Amniotic epithelial cell (primary cell): ENCODE measurements around the gene WDR36.
"Not testable (repeated sequence)": the region's sequence is repeated elsewhere in the genome, so short reads cannot be mapped to it uniquely, and the experiment has no call there.

ENCODE experiments used
- DNase-seq: peaks from one replicate; pipeline ENCODE4 v3.0.0-alpha.2; 2010; ENCODE audit warnings: low read depth

WDR36 gene

DNA sequence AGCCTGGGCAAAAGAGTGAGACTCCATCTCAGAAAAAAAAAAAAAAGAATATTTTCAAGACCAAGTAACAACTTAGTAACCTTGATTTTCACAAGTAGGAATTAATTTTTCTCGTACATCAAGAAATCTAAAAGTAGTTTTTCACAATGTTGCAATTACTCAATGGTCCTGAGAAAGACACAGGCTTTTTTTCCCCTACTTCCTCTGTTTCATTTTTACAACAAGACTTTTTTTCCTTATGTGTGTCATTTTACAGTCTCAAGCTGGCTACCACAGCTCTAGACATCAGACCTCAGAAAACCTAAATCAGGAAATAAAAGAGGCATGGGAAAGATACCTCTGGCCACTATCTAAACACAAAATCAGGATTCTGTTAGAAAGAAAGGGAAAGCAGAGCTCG lies 45.9 kb downstream of the WDR36 start:
- DNase-seq, result no peak

DNA sequence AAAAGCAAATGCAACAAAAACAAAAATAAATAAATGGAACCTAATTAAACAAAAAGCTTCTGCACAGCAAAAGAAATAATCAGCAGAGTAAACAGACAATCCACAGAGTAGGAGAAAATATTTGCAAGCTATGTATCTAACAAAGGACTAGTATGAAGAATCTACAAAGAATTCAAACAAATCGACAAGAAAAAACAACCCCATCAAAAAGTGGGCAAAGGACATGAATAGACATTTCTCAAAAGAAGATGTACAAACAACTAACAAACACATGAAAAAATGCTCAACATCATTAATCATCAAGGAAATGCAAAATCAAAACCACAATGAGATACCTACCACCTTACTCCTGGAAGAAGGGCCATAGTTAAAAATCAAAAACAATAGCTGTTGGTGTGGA lies 49.3 kb downstream of the WDR36 start:
- not testable (repeated sequence) for DNase-seq

DNA sequence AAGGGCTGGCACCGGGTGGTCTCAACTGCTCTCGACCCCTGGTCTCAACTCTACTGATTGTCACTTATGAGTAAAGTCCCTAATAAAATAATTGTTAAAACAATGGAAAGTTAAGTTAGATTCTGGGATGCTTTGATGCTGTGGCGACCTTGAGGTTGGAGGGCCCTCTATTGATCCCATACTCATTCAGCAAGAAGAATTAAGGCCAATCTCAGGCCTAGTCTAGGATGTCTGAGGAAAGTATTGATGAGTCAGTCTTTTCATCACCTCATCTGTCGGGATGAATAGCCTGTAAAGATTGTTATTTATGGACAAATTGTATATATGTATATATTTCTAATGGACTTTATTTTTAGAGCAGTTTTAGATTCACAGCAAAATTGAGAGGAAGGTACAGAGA lies 50.8 kb downstream of the WDR36 start:
- no peak for DNase-seq

DNA sequence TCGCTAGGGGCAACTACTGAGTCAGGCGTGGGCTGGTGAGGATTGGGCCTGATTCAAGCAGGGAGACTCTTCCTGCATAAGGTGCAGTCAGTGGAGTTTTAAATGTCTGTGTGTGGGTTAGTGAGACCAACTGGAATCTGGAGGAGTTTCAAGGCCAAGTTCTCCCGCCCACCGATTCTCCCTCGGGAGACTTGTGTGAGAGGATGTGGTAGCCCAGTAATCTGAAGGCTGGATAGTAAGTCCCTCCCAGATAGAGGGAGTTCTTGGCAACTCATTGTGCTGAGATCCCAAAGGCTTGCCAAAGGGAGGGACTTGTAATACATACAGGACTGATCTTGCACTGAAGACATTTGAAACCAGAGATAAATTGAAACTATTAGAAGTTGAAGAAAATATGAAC lies 51.8 kb downstream of the WDR36 start:
- DNase-seq, result peak; percentile 93

DNA sequence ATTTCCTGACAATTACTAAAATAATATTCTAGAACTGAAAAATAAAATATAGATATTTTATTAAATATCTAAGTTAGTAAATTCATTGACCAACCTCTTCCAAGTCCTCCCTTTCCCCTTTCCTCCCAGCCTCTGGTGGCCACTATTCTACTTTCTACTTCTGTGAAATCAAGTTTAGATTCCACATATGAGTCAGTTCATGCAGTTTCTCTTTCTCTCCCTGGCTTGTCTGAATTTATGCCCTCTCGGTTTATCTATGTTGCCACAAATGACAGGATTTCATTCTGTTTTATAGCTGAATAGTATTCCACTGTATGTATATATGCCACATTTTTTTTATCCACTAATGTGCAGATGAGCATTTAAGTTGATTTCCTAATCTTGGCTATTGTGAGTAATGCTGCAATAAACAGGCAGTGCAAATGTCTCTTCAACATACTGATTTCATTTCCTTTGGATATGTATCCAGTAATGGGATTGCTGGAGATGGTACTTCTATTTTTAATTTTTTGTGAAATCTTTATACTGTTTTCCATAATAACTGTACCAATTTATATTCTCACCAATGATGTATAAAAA lies 52.3 kb downstream of the WDR36 start:
- DNase-seq, result peak; percentile 35

DNA sequence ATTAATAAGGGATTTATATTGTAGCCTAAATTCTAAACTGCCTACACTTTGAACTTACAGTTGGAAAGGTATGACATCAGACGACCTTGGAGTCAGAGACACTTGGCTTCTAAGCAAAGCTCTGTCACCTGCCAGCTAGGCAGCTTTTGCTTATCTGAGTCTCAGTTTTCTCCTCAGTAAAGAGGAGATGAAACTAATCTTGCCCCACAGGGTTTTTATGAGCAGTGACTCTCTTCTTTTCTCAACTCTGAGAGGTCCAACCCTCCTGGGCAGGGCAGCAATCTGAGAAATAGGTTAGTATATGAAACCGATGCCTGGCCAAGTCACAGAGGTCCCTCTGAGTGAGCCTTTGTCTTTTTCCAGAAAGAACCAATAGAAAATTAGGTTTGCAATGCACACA lies 53.9 kb downstream of the WDR36 start:
- no peak for DNase-seq

DNA sequence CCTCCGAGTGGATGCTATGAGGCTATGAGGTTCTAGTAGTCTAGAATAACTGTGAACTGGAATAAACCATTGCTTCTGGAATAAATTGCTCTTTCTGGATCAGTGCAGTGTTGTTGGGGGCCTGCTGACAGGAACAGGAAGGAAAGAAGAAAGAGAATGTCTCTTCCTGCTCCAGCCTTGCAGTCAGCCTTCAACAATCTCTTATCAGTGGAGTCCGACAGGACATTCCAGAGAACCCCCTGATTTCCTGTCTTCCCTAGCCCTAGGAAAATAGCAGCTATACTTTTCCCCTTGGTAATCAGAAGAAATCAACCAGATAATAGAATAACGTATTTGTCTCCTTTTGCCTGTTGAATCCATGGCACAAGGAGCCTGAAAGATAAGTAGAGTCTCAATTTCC lies 55.4 kb downstream of the WDR36 start:
- peak; percentile 15 for DNase-seq

DNA sequence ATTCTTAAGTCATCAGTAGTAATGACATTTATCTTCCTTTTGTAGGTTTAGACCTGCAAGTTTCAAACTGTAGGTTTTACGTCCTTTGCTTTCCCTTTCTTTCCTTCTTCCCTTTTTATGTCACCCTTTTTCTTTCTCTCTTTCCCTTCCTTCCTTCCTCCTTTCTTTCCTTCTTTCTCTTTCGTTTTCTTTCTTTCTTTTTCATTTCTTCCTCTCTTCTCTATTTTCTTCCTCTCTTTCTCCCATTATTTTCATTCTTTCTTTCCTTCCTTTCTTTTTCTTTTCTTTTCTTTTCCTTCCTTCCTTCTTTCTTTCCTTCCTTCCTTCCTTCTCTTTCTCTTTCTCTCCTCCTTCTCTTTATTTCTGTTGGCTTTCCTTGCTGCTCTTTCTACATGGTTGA lies 59.9 kb downstream of the WDR36 start:
- DNase-seq, result no peak

DNA sequence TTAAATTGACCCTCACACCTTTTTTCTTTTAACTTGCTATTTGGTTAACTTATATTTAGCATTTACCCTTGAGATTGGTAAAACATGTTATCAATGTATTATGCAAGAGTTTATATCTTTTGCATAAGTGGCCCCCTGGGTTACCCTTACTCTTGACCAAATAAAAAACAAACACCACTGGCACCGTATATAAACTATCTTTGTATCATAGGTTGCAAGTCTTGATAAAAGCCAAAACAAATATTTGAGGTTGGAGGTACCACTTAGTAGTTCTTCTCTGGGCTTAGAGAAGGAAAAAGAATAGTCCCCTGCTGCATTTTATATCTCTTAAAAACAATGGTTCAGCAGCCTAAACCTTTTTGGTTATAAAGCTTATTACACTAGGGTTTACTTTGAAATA lies 61.3 kb downstream of the WDR36 start:
- DNase-seq, result no peak

DNA sequence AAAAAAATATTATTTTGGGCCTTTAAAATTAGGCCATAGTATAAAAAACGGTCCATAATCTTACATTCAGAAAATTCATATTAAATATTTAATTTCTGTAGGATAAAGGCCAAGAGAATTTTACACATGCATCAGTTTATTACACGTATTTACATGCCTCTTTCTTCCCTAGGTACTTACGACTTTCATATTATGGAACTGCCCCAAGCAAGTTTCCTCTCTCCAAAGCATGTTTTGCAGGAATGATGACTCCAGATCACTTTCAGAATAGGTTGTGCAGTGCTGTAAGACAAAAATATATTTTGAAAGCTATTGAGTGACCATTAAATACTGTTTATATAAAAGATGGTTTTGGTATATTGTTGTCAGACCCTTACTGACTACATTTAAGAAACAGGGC lies 61.8 kb downstream of the WDR36 start:
- no peak for DNase-seq

DNA sequence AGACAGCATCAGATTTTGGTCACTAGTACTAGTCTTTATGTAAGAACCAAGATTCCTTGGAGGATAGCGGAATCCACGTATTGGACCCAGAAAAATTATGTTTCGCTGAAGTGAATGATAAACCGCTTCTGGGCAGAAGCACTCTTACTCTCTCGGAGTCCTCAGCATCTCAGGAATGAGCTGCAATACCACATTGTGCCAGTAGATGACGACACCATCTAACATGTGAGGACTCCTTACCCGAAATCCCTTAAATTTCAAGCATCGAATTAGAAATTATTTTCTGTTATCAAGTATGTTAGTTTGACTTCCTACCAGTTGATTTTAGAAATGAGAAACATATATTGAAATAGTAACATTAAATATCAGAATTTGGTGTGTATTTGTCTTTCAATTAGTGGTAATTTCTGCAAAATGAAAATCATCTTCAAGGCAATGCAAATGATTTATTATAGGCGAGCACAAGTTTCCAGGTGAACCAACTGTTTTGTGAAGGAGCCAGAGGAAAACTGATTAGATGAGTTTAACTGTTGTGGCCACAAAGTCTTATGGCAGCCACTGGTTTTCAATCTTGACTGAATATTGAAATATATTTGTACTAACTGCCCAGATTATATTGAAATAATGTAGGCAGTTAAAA lies 66.1 kb downstream of the WDR36 start:
- DNase-seq, result peak; percentile 68

DNA sequence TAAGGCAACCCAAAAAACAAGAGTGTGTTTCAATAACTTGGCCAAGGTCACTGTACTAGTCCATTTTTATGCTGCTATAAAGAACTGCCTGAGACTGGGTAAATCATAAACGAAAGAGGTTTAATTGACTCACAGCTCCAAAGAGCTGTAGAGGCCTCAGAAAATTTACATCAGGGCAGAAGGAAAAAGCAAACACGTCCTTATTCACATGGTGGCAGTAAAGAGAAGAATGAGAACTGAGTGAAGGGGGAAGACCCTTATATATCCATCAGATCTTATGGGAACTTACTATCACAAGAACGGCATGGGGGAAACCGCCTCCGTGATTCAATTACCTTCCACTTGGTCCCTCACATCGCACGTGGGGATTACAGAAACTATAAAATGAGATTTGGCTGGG lies 67.7 kb downstream of the WDR36 start:
- DNase-seq, result no peak

DNA sequence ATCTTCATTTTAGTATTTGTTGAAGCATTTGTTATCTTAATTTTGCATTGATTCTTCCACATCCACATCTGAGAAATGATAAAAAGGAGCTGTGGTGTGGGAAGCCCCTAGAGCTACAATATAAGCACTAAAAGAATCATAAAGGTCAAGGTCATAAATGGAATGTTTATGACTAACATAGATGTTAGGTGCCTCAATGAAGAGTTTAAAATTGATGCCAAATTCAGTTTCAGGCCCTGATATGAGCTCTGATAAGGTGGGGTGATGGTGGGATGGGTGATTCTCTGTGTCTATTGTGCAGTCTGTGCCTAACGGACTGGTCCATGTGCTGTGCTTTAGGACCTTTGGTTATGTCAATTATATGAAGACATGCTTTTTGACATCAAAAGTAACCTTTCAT lies 70.9 kb downstream of the WDR36 start:
- DNase-seq, result no peak

DNA sequence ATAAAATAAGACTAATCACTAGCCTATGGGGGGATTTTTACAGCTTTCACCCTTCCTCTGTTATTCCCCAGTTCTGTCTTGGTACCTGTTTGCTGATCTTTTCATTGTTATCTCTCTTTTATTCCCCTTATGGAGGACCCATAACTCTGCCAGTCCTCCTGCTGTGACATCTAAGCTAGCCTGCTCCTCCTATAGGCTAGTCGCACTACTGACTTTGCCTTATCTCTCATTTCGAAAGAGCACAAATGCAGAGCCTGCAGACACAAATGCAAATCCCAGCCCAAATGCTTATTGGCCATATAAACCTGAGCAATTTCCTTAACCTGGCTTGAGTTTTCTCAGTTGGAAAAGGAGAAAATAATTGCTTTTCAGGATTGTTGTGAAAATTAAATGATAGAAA lies 72.9 kb downstream of the WDR36 start:
- no peak for DNase-seq

DNA sequence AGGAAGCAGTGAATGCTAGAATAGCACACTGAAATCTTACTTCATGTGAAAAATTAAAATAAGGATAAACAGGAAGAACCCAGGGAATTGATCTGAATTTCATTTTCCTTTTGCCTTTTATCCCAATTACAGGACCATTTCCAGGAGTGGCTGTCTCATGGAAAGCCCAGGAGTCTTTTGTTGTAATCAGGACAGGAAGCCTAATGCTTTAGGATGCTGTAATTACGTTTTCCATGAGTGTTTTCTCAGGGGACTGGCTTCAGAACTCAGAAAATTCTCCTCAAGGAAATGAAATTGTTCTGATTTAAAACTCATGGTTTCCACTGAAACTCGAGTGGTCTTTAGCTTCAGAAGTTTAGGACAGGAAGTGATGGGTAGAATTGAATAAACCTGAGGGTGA lies 75.4 kb downstream of the WDR36 start:
- no peak for DNase-seq

DNA sequence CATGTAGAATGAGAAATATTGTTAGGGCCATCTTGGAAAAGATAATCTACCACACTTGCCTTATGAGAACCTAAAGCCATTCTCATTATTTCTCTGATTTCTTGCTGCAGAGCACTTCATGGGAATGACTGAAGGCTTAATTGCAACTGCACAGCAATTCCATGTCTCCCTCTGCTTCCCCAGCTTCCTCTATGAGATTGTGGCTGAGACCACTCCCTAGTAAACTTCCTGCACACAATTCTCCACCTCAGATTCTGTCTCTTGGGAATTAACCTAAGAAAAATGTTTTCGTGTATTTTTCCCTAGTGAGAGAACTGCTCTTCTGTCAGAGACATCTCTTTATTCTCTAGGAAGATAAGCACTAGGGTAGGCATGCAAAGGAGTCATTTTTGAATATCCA lies 76.5 kb downstream of the WDR36 start:
- DNase-seq, result no peak

DNA sequence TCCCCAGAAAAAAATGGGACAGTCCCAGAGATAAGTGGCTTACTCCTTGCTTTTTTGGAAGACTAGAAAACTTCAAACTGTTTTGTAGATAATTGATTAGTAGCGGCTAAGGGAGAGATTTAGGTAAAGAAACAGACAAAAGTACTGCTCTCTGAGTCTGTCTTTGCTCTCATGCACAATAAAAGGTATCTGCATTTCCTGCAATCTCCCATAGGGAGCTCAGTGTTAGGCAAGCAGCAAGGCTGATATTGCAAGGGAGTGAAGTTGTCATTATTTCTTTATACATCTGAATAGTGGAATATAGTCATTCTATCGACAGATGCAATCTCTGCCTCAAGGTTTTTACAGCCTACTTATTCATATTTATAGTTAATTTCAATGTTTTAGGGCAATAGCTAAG lies 77.1 kb downstream of the WDR36 start:
- DNase-seq, result no peak

DNA sequence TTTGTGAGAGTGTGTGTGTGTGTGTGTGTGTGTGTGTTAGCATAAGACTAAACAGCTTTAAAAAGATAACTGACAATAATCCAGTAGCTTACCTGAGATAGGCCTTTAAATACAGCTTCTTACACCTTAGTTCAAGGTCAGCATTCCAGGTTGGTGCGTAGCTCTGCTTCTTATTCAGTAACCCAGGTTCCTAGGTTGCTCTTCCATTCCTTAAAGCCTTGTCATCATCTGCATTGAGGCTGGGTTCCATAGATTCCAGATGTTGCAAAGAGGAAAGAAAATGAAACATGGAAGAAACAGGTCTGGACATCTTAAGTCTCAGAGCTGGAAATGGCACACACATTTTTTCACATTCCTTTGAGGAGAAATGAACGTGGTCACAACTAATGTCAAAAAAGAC lies 78.1 kb downstream of the WDR36 start:
- DNase-seq, result no peak

DNA sequence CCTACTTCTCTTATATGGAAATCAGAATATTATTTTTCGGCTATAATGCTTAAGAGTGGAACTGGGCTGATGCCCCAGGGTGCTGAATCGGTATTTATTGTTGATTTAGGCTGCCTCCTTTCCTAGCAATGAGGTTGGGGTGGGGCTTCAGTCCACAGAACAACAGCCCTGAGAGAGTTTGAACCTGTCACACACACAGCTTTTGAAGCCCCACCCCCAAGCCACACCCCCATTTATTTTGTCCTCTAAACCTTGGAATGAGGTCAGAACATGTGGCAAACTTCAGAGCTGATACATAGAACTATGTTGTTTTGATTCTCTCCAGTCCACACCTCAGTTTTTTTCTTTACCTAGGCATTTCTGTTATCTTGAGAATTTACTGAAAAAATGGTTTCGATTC lies 80.4 kb downstream of the WDR36 start:
- DNase-seq, result no peak

DNA sequence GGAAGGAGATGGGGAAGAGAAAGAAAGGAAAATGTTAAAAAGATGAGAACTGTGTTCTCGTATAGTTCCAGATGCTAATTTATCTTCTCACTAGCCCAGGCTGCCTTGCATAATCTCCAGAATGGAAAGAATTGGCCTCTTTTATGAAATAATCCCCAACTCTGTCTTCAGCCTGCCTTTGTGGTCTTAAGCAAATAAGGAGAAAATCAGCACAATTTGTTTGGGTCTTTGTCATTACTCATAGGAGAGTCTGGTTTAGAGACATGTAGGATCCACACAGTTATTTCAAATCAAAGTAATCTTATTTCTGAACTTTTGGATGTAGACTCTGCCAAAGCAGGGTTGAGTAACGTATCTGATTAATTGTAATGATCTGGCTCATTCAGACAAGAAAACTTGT lies 81.3 kb downstream of the WDR36 start:
- DNase-seq, result peak; percentile 48
